ENCODE data around the gene FGF14.
A peak's percentile ranks its signal among the peaks of the same experiment; 100 is the strongest.
"Not testable (repeated sequence)": the region's sequence is repeated elsewhere in the genome, so short reads cannot be mapped to it uniquely, and the experiment has no call there.

Gene FGF14

DNA sequence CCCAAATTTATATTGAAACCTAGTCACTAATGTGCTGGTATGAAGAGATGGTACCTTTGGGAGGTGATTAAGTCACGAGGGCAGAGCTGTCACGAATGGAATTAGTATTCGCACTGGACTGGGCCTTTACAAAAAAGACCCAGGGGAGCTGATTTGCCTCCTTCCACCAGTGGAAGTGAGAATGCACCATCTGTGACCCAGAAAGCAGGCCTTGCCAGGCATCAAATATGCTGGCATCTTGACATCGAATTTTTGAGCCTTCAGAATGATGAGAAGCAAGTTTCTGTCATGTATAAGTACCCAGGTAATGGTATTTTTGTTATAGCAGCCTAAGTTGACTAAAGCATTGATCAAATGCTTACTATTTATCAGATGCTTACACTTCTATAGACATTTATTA is 373.6 kb downstream of the FGF14 start:
- no peak for DNase-seq

DNA sequence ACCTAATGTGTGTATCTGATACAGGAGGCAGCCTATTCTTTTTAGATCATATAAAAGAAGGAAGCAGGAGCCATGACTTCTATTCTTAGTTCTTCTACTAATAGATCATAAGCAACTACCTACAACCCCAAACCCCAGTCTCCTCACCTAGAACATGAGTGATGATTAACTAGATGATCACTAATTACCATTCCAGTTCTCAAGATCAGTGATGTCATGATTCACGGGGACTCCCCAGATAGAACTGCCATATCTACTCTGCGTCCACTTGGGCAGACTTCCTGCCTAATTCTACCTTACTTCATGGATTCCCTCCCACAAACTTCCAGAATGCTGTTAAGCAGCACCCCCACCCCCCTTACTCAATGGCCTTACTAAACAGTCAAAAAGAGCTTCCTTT is 380.1 kb downstream of the FGF14 start:
- no peak for DNase-seq

GRCh38 chr13:102020611-102021216 is 381.1 kb downstream of the FGF14 start:
- no peak for DNase-seq

DNA sequence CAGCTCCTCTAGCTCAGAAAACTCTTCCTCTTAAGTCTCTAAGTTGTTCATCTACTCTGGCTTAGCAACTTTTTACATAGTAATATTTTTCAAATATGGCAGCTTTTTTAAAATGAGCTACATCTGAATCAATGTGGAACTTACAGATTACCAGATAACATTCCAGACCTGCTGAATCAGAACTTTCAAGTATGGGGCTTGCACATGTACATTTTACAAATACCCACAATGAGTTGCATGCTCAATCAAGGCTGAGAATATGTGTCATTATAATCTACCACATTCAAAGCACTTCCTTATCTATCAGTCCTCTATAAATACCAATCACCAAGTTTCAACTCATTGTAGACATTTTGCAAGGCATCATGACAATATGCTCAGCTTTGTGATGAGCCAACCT is 383.1 kb downstream of the FGF14 start:
- DNase-seq = no peak

DNA sequence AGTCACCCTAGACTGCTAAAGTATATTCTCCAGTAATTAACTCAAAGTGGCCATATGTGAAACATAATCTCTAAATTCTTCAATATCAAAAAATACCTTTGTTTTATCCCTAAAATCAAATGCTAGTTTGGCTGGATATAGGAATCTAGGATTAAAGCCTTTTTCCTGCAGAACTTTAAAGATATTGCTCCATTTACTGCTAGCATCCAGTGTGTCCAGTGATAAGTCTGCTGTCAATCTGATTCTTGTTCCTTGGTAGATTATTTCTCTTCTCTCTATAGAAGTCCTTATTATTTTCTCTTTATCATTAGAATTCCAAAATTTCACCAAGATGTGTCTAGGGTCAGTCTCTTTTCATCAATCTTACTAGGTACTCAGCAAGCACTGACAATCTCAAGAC is 384.6 kb downstream of the FGF14 start:
- DNase-seq = no peak

DNA sequence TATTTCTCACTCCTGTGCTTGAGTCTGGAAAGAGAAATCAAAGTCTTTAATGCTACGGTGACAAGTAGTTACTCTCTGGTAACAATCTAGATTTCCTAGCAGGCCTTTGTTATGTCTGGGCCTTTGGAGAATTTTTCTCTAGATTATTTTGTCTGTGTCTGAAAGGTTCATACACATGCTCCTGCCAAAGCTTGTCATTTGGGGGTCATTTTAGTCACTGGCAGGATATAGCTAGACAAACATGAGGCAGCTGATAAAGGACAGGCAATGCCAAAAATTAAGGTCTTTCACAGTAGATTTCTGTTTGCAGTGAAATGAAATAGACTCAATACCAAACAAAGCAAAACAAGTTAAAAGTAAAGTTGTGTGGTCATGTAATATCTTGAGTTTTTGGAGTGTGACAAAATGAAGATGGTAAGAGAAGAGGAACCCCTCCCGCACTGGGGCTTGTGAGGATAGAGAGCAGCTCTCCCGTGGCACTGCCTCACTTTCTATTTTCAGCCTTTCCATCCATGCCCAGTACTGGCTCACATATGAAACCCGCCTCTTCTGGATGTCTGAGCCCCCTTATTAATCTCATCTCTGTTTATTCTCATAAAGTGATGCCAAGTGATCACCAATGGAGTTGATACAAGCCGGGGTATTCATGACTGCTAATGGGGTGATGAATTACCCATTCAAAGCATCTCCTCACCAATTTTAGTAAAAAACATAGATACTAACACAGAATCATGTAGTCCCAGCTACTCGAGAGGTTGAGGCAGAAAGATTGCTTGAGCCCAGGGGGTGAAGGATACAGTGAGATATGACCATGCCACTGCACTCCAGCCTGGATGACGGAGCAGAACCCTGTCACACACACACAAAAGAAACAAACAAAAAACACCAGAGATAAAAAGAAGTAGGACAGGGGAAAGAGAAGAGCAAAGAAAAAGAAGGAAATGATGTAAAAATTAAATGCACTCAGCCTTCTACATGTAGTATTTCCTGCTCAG is 389.3 kb downstream of the FGF14 start:
- DNase-seq = no peak

- not testable (repeated sequence) for DNase-seq
Measured at GRCh38 chr13:102011455-102011854, 390.4 kb downstream of the FGF14 start.

DNA sequence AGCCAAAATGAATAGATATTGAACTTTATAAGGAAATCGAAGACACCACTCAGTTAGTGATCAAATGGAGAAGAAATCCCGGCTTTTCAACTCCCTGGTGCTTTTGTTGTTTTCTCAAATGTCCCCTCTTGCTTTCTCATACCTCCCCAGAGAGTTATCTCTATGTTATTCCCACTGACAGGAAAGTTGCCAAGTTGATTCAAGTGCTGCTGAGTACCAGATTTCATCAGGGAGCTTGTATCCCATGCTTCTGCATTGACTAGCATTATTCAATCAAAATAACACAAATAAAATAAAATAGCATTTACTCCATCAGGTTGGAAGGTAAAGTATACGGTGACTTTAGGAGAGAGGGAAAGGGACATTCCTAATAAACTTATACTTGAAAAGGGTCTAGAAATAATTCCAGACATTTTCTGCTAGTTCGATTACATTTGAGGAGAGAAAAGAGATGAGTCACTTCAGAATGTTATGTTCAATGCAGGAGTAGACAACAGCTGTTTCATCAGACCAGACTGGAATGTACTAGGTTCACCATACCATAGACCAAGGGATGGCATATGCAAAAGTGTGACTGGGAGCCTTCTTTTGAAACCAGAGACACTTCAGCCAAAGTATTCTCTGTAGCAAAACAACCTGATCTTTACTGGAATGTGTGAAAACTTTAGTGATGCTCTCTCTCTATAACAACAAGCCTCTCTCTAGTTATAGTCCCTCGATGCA is 397.8 kb downstream of the FGF14 start:
- DNase-seq = no peak

- no peak for DNase-seq
Measured at GRCh38 chr13:102002287-102002686, 399.6 kb downstream of the FGF14 start.

GRCh38 chr13:102000764-102001163 is 401.1 kb downstream of the FGF14 start:
- no peak for DNase-seq

DNA sequence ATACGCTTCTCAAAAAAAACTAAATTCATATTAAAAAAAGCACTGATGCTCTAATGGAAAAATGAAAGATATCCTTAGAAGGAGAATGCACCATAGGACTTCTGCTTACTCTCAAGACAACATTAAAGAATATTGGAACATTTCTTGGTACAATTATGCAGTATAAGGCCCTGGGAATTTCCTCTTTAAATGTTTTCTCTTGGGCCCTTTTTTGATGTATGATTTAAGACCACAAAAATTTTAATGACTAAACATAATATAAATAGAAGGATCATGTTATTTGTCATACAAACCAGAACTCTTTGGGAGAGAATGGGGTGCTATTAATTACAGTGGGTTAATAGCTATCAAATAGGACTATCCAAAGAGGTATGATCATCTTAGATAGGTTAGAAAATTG is 403.7 kb downstream of the FGF14 start:
- DNase-seq = no peak

GRCh38 chr13:101996954-101997353 is 404.9 kb downstream of the FGF14 start:
- no peak for DNase-seq

- DNase-seq = no peak
Measured at GRCh38 chr13:101989798-101990350, 412.0 kb downstream of the FGF14 start.

GRCh38 chr13:101988140-101988539 is 413.7 kb downstream of the FGF14 start:
- DNase-seq = no peak

- DNase-seq = no peak
Measured at GRCh38 chr13:101986316-101986715, 415.5 kb downstream of the FGF14 start.

DNA sequence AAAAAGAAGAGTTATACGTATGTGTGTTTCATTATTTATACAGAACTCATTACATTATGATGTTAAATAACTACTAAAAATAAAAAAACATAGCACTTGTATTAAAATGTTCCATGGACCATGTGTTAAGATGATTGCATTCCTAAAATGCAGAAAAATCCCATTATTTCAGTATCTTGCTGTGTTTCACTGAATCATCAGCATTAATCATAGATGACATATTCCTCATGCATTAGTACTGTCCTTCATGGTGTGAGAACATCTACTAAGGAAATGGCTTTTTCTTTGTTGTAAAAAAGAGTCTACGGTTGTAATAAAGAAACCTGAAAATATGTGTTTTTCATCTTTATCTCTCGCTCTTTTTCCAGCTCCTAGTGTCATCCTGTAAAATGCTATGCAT is 416.5 kb downstream of the FGF14 start:
- no peak for DNase-seq

DNA sequence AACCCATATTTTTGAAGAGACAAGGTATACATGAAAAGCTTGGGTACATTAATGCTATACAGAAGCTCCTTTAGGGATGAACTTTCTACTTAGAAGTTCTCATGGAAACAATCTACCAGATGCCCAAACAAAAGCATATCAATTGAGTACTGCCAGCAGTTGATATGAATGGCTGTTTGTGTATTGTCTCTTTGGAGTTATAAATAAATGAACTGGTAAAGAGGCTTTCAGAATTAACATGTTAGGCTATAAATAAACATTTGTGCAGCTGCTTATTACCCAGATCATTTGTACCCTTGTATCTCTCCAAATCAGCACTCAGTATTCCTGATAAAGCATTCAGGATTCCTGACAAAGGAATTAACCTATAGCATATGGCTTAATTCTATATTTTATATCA is 418.9 kb downstream of the FGF14 start:
- no peak for DNase-seq

- peak; percentile 35 for DNase-seq
Measured at GRCh38 chr13:101979825-101980224, 422.0 kb downstream of the FGF14 start.

DNA sequence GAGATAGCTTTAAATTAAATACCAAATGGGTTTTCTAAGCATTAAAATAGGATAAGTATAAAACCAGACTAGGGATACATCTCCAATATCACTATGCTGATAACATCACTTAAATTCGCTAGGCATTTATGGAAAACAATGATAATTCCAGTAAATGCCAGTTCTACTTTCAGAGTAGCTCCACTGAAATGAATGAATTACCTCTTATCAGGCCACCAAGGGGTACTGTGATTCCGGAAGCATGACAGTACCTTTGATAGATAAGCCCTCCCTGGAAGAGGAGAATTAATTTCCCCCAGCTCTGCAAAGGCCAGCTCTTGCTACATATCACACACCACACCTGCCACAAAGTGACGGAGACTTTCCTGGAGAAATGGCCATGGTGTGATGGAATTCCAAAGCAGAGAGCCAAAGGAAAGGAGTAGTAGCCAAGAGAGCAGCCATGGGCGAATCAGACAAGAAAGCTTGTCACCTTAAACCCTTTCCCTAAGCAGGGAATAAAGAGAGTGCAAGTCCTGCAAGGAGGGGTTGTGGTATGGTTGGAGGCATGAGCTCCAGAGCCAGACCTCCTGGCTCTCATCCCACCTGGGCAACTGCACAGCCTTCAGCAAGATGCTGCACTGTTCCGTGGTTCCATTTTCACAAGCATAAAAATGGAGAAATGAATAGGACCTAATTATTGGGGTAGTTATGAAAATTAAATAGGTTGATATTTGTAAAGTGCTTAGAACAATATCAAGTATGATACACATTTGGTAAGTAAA is 423.1 kb downstream of the FGF14 start:
- DNase-seq = no peak

DNA sequence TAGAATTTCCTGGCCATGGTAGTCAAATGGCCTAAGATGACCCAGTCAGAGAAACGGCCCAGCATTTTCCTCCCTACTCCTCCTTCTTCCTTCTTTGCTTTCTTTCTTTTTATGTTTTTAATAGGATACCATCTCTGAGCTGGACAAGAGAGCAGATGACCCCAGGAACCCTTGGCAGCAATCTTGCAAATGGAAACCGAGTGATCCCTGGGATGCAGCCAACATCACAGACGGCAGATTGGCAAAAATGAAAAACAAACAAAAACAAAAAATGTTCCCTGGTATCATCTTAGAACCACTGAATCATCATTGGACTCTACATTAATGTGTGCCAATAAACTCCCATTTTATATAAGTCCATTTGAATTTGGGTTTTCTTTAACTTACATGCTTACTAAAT is 424.4 kb downstream of the FGF14 start:
- DNase-seq = no peak

- no peak for DNase-seq
Measured at GRCh38 chr13:101972191-101972590, 429.7 kb downstream of the FGF14 start.

- DNase-seq = no peak
Measured at GRCh38 chr13:101970341-101970740, 431.5 kb downstream of the FGF14 start.

- no peak for DNase-seq
Measured at GRCh38 chr13:101967781-101968180, 434.1 kb downstream of the FGF14 start.
